Neural progenitor cell (in vitro differentiated cells): Measurements from ENCODE around the gene CIBAR2. TPM values are rescaled to one million over a fixed set of nuclear protein-coding genes. Genes with fewer than 3 reads are reported as not detected.

Source experiments
- DNase-seq: peaks from one replicate; pipeline ENCODE4 v3.0.0-alpha.2; 2016; ENCODE audit warnings: low spot score
- H2AFZ ChIP-seq: fragments of 200-600 bp; sonication (generic); replicated peaks from 2 replicates; pipeline ENCODE4 v1.6.1; 2016; ENCODE audit warnings: antibody characterized with exemption
- H3F3A ChIP-seq: fragments of 200-600 bp; sonication (generic); 2 replicates; pipeline ENCODE4 v1.6.1; 2016; ENCODE audit warnings: antibody characterized with exemption, low read depth
- H3K27ac ChIP-seq: fragments of 200-600 bp; sonication (generic); 2 replicates; pipeline ENCODE4 v1.5.1; 2016; ENCODE audit warnings: mild to moderate bottlenecking
- H3K27me3 ChIP-seq: fragments of 200-600 bp; sonication (generic); 2 replicates; pipeline ENCODE4 v1.6.1; 2016; ENCODE audit warnings: mild to moderate bottlenecking, moderate library complexity
- H3K36me3 ChIP-seq: fragments of 200-600 bp; sonication (generic); 2 replicates; pipeline ENCODE4 v1.5.1; 2016
- H3K4me1 ChIP-seq: fragments of 200-600 bp; sonication (generic); 2 replicates; pipeline ENCODE4 v1.6.1; 2016; ENCODE audit warnings: mixed run types
- H3K4me2 ChIP-seq: fragments of 200-600 bp; sonication (generic); 2 replicates; pipeline ENCODE4 v1.6.1; 2016
- H3K4me3 ChIP-seq: fragments of 200-600 bp; sonication (generic); 2 replicates; pipeline ENCODE4 v1.5.1; 2016
- H3K79me2 ChIP-seq: fragments of 200-600 bp; sonication (generic); 2 replicates; pipeline ENCODE4 v1.6.1; 2016; ENCODE audit warnings: low read depth
- H3K9ac ChIP-seq: fragments of 200-600 bp; sonication (generic); 2 replicates; pipeline ENCODE4 v1.6.1; 2016
- H3K9me3 ChIP-seq: fragments of 200-600 bp; sonication (generic); 2 replicates; pipeline ENCODE4 v1.5.1; 2016; ENCODE audit warnings: low read depth
- H4K20me1 ChIP-seq: fragments of 200-600 bp; sonication (generic); 2 replicates; pipeline ENCODE4 v1.6.1; 2016; ENCODE audit warnings: low read depth
- H3K27ac Mint-ChIP-seq: 3 replicates; pipeline ENCODE4 v1.8.0; 2021; ENCODE audit warnings: mixed read lengths
- H3K27me3 Mint-ChIP-seq: 2 replicates; pipeline ENCODE4 v1.8.0; 2022; ENCODE audit warnings: low read depth, mild to moderate bottlenecking, inconsistent platforms, moderate library complexity, mixed read lengths; ENCODE audit not compliant: insufficient read depth
- H3K36me3 Mint-ChIP-seq: 3 replicates; pipeline ENCODE4 v1.8.0; 2021; ENCODE audit warnings: mixed read lengths
- H3K4me1 Mint-ChIP-seq: 3 replicates; pipeline ENCODE4 v1.8.0; 2021; ENCODE audit warnings: mixed read lengths
- H3K4me3 Mint-ChIP-seq: 3 replicates; pipeline ENCODE4 v1.8.0; 2021; ENCODE audit warnings: mild to moderate bottlenecking, moderate library complexity, mixed read lengths
- H3K9me3 Mint-ChIP-seq: 3 replicates; pipeline ENCODE4 v1.8.0; 2020; ENCODE audit warnings: mixed read lengths
- CTCF ChIP-seq: fragments of 200-600 bp; sonication (generic); IDR thresholded peaks from 2 replicates; pipeline ENCODE4 v1.5.1; 2017; ENCODE audit warnings: antibody characterized with exemption, mild to moderate bottlenecking
- EZH2 ChIP-seq: fragments of 200-600 bp; sonication (generic); IDR thresholded peaks from 2 replicates; pipeline ENCODE4 v1.6.1; 2017; ENCODE audit warnings: antibody characterized with exemption, mild to moderate bottlenecking, moderate library complexity
- EZH2phosphoT487 ChIP-seq: fragments of 200-600 bp; sonication (generic); IDR thresholded peaks from 2 replicates; pipeline ENCODE4 v1.6.1; 2017; ENCODE audit warnings: antibody characterized with exemption
- total RNA-seq: library from RNA; depleted of rRNA; stranded (reverse); fragments of >200 nt; gene quantifications from 2 replicates; pipeline ENCODE4 v1.2.3, GENCODE V29; 2015; ENCODE audit warnings: low replicate concordance

The CIBAR2 gene
- total RNA-seq, 1 donor from 2014 or later = not detected

GRCh38 chr16:85139881-85140339 lies 27.6 kb upstream of the CIBAR2 start:
- Mint-ChIP-seq H3K4me1 (peaks cover 50% of the 10 kb centered on the region), H3K27ac (peak overlapping the region; percentile 70), H3K9me3 (no peaks in the 10 kb centered on the region), H3K4me3 (no peak overlapping the region), H3K27me3 (peaks cover 17% of the 10 kb centered on the region), H3K36me3 (no peaks in the 10 kb centered on the region)
- Histone ChIP-seq H3K79me2 (no peaks in the 10 kb centered on the region), H3K4me2 (no peak overlapping the region), H3K9me3 (no peaks in the 10 kb centered on the region), H3F3A (no peaks in the 10 kb centered on the region), H3K27ac (no peak overlapping the region), H3K36me3 (no peaks in the 10 kb centered on the region), H3K4me1 (peaks cover 8% of the 10 kb centered on the region), H3K27me3 (no peaks in the 10 kb centered on the region), H4K20me1 (no peaks in the 10 kb centered on the region), H3K9ac (no peak overlapping the region), H3K4me3 (no peak overlapping the region), H2AFZ (no peak overlapping the region)
- TF ChIP-seq CTCF (no peak), EZH2 (no peak), EZH2phosphoT487 (no peak)
- DNase-seq = no peak

- Histone ChIP-seq H3K9ac (no peak overlapping the region), H3K9me3 (no peaks in the 10 kb centered on the region), H3K4me2 (no peak overlapping the region), H4K20me1 (no peaks in the 10 kb centered on the region), H3K27me3 (no peaks in the 10 kb centered on the region), H3K36me3 (no peaks in the 10 kb centered on the region), H3K4me1 (peaks cover 8% of the 10 kb centered on the region), H2AFZ (no peak overlapping the region), H3K27ac (no peak overlapping the region), H3F3A (no peaks in the 10 kb centered on the region), H3K4me3 (no peak overlapping the region), H3K79me2 (no peaks in the 10 kb centered on the region)
- Mint-ChIP-seq H3K4me1 (peaks cover 50% of the 10 kb centered on the region), H3K27me3 (peaks cover 20% of the 10 kb centered on the region), H3K36me3 (peaks cover 2% of the 10 kb centered on the region), H3K9me3 (no peaks in the 10 kb centered on the region), H3K4me3 (peak overlapping the region; percentile 13), H3K27ac (peak overlapping the region; percentile 43)
- TF ChIP-seq EZH2 (no peak), CTCF (no peak), EZH2phosphoT487 (no peak)
- no peak for DNase-seq
Measured at GRCh38 chr16:85138825-85139627, 26.8 kb upstream of the CIBAR2 start.

GRCh38 chr16:85138073-85138824 lies 26.0 kb upstream of the CIBAR2 start:
- Mint-ChIP-seq H3K36me3 (peaks cover 2% of the 10 kb centered on the region), H3K27ac (peak overlapping the region; percentile 43), H3K27me3 (peaks cover 21% of the 10 kb centered on the region), H3K4me3 (no peak overlapping the region), H3K9me3 (no peaks in the 10 kb centered on the region), H3K4me1 (peaks cover 46% of the 10 kb centered on the region)
- H4K20me1 ChIP-seq = no peaks in the 10 kb centered on the region
- H3F3A ChIP-seq = no peaks in the 10 kb centered on the region
- H3K36me3 ChIP-seq = no peaks in the 10 kb centered on the region
- H3K27me3 ChIP-seq = no peaks in the 10 kb centered on the region
- H2AFZ ChIP-seq = peak overlapping the region; percentile 42
- TF ChIP-seq CTCF (no peak), EZH2 (no peak), EZH2phosphoT487 (no peak)
- no peaks in the 10 kb centered on the region for H3K79me2 ChIP-seq
- H3K9ac ChIP-seq = no peak overlapping the region
- H3K4me3 ChIP-seq = no peak overlapping the region
- no peak overlapping the region for H3K27ac ChIP-seq
- no peak overlapping the region for H3K4me2 ChIP-seq
- DNase-seq = no peak
- peaks cover 8% of the 10 kb centered on the region for H3K4me1 ChIP-seq
- H3K9me3 ChIP-seq = no peaks in the 10 kb centered on the region
